Measurements from ENCODE around the gene NCKAP1. TPM values are rescaled to one million over a fixed set of nuclear protein-coding genes. Genes with fewer than 3 reads are reported as not detected.
"Not testable (repeated sequence)": the region's sequence is repeated elsewhere in the genome, so short reads cannot be mapped to it uniquely, and the experiment has no call there.

The NCKAP1 gene
- total RNA-seq, 2 donors from 2014 or later: 128 to 136 TPM

- Mint-ChIP-seq H3K4me1 (peaks cover 19% of the 10 kb centered on the region), H3K4me3 (no peak overlapping the region), H3K9me3 (peaks cover 2% of the 10 kb centered on the region), H3K36me3 (ENCODE audit: low read depth) (no peaks in the 10 kb centered on the region), H3K27ac (peak overlapping the region; percentile 0), H3K27me3 (ENCODE audit: insufficient read depth) (no peaks in the 10 kb centered on the region)
- Histone ChIP-seq H3K4me1 (ENCODE audit: control insufficient read depth, insufficient read depth, low read length) (no peaks in the 10 kb centered on the region), H3K36me3 (ENCODE audit: control insufficient read depth, insufficient read depth, low read length) (no peaks in the 10 kb centered on the region), H3K9me3 (ENCODE audit: control insufficient read depth, low read length) (no peaks in the 10 kb centered on the region), H3K27ac (ENCODE audit: low read depth, low read length) (no peak overlapping the region), H3K27me3 (ENCODE audit: control insufficient read depth, insufficient read depth, low read length, poor library complexity, severe bottlenecking) (no peaks in the 10 kb centered on the region), H3K4me3 (ENCODE audit: low read length) (no peak overlapping the region), H3K9ac (ENCODE audit: extremely low read depth, low read length, poor library complexity, severe bottlenecking) (no peak overlapping the region)
- no peak for TF ChIP-seq CTCF (conservative IDR thresholded peaks at IDR 0.05)
- DNase-seq: no peak
- 91 to 96% methylated on average over 1 of the region's 1 CpG for WGBS, 2 experiments (ENCODE audit: insufficient coverage in 1 of 2, insufficient read length in 1 of 2)
Observed at GRCh38 chr2:183059561-183059960, 21.3 kb upstream of the NCKAP1 start.

- no peak overlapping the region for H3K9ac ChIP-seq (ENCODE audit: extremely low read depth, low read length, poor library complexity, severe bottlenecking)
- DNase-seq: no peak
- Mint-ChIP-seq H3K4me1 (peaks cover 17% of the 10 kb centered on the region), H3K4me3 (no peak overlapping the region), H3K27ac (peak overlapping the region; percentile 48), H3K27me3 (ENCODE audit: insufficient read depth) (no peaks in the 10 kb centered on the region), H3K36me3 (ENCODE audit: low read depth) (peaks cover 6% of the 10 kb centered on the region), H3K9me3 (peaks cover 15% of the 10 kb centered on the region)
- peaks cover 19% of the 10 kb centered on the region for H3K9me3 ChIP-seq (ENCODE audit: control insufficient read depth, low read length)
- TF ChIP-seq CTCF (conservative IDR thresholded peaks at IDR 0.05): no peak
- 93 to 95% methylated on average over 2 of the region's 3 CpGs for WGBS, 2 experiments (ENCODE audit: insufficient coverage in 1 of 2, insufficient read length in 1 of 2)
- H3K4me1 ChIP-seq (ENCODE audit: control insufficient read depth, insufficient read depth, low read length): no peaks in the 10 kb centered on the region
- H3K27me3 ChIP-seq (ENCODE audit: control insufficient read depth, insufficient read depth, low read length, poor library complexity, severe bottlenecking): no peaks in the 10 kb centered on the region
- no peak overlapping the region for H3K27ac ChIP-seq (ENCODE audit: low read depth, low read length)
- peak overlapping the region; percentile 31 for H3K4me3 ChIP-seq (ENCODE audit: low read length)
- no peaks in the 10 kb centered on the region for H3K36me3 ChIP-seq (ENCODE audit: control insufficient read depth, insufficient read depth, low read length)
Observed at GRCh38 chr2:183057333-183057985, 19.2 kb upstream of the NCKAP1 start.

- H3K4me3 Mint-ChIP-seq: no peak overlapping the region
- DNase-seq: peak; percentile 70
- no peaks in the 10 kb centered on the region for H3K4me1 ChIP-seq (ENCODE audit: control insufficient read depth, insufficient read depth, low read length)
Observed at GRCh38 chr2:183049420-183049819, 11.2 kb upstream of the NCKAP1 start.

GRCh38 chr2:183047486-183048125, 9.3 kb upstream of the NCKAP1 start:
- not testable (repeated sequence) for H3K27me3 ChIP-seq (ENCODE audit: control insufficient read depth, insufficient read depth, low read length, poor library complexity, severe bottlenecking); H3K4me1 ChIP-seq (ENCODE audit: control insufficient read depth, insufficient read depth, low read length); H3K27me3 Mint-ChIP-seq (ENCODE audit: insufficient read depth); H3K9ac ChIP-seq (ENCODE audit: extremely low read depth, low read length, poor library complexity, severe bottlenecking); H3K4me1 Mint-ChIP-seq; H3K36me3 Mint-ChIP-seq (ENCODE audit: low read depth); H3K27ac ChIP-seq (ENCODE audit: low read depth, low read length); H3K4me3 Mint-ChIP-seq; H3K27ac Mint-ChIP-seq; DNase-seq; H3K36me3 ChIP-seq (ENCODE audit: control insufficient read depth, insufficient read depth, low read length)
- H3K4me3 ChIP-seq (ENCODE audit: low read length): peak overlapping the region; percentile 28
- H3K9me3 Mint-ChIP-seq: peaks cover 37% of the 10 kb centered on the region
- WGBS, 2 experiments (ENCODE audit: insufficient coverage in 1 of 2, insufficient read length in 1 of 2): 85 to 89% methylated on average over 5 of the region's 5 CpGs
- peaks cover 30% of the 10 kb centered on the region for H3K9me3 ChIP-seq (ENCODE audit: control insufficient read depth, low read length)

More at GRCh38 chr2:183049420-183049819, 11.2 kb upstream of the NCKAP1 start:
- WGBS, 2 experiments (ENCODE audit: insufficient coverage in 1 of 2, insufficient read length in 1 of 2): 45 to 48% methylated on average over 3 to 5 of the region's 5 CpGs
- Mint-ChIP-seq H3K4me1 (no peaks in the 10 kb centered on the region), H3K27ac (no peak overlapping the region), H3K27me3 (ENCODE audit: insufficient read depth) (no peaks in the 10 kb centered on the region), H3K9me3 (peaks cover 45% of the 10 kb centered on the region), H3K36me3 (ENCODE audit: low read depth) (peaks cover 6% of the 10 kb centered on the region)
- H3K27me3 ChIP-seq (ENCODE audit: control insufficient read depth, insufficient read depth, low read length, poor library complexity, severe bottlenecking): no peaks in the 10 kb centered on the region
- H3K36me3 ChIP-seq (ENCODE audit: control insufficient read depth, insufficient read depth, low read length): no peaks in the 10 kb centered on the region
- no peak overlapping the region for H3K9ac ChIP-seq (ENCODE audit: extremely low read depth, low read length, poor library complexity, severe bottlenecking)
- H3K4me3 ChIP-seq (ENCODE audit: low read length): no peak overlapping the region
- no peak for TF ChIP-seq CTCF (conservative IDR thresholded peaks at IDR 0.05)
- peaks cover 47% of the 10 kb centered on the region for H3K9me3 ChIP-seq (ENCODE audit: control insufficient read depth, low read length)
- no peak overlapping the region for H3K27ac ChIP-seq (ENCODE audit: low read depth, low read length)

GRCh38 chr2:183043580-183043979, 5.3 kb upstream of the NCKAP1 start:
- H3K9me3 Mint-ChIP-seq: peaks cover 21% of the 10 kb centered on the region
- H3K9me3 ChIP-seq (ENCODE audit: control insufficient read depth, low read length): peaks cover 19% of the 10 kb centered on the region
- H3K4me1 Mint-ChIP-seq; H3K36me3 ChIP-seq (ENCODE audit: control insufficient read depth, insufficient read depth, low read length); H3K4me3 Mint-ChIP-seq; H3K4me1 ChIP-seq (ENCODE audit: control insufficient read depth, insufficient read depth, low read length); DNase-seq; H3K27me3 ChIP-seq (ENCODE audit: control insufficient read depth, insufficient read depth, low read length, poor library complexity, severe bottlenecking); H3K27ac Mint-ChIP-seq; H3K27ac ChIP-seq (ENCODE audit: low read depth, low read length); H3K27me3 Mint-ChIP-seq (ENCODE audit: insufficient read depth); H3K9ac ChIP-seq (ENCODE audit: extremely low read depth, low read length, poor library complexity, severe bottlenecking); H3K36me3 Mint-ChIP-seq (ENCODE audit: low read depth); H3K4me3 ChIP-seq (ENCODE audit: low read length): not testable (repeated sequence)
- 94 to 95% methylated on average over 5 to 8 of the region's 8 CpGs for WGBS, 2 experiments (ENCODE audit: insufficient coverage in 1 of 2, insufficient read length in 1 of 2)
